GM12878 (cell line): ENCODE results near the gene EGFR. TPM values are rescaled to one million over a fixed set of nuclear protein-coding genes. Genes with fewer than 3 reads are reported as not detected.

Experiments used
- ATAC-seq: fragments of 200-7000 bp; cut with Tn5 transposase; 3 replicates; pipeline ENCODE4 v1.9.1; 2020; ENCODE audit warnings: mild to moderate bottlenecking, moderate library complexity
- BruUV-seq: library from RNA; stranded (reverse); fragments of 400-500 nt; replicated peaks from 2 replicates; lab custom pipeline; 2021; lab: Mats Ljungman, UMichigan
- CTCF ChIA-PET: fragments of 300-600 bp; sonication (Branson Sonifier 250); formaldehyde crosslinking; extraction: SDS; loops from one replicate; lab custom pipeline; 2021; ENCODE audit warnings: inconsistent platforms; lab: Yijun Ruan, JAX
- POLR2A ChIA-PET: fragments of 350-600 bp; formaldehyde crosslinking; extraction: SDS; loops from one replicate; lab custom pipeline; 2021; ENCODE audit warnings: inconsistent platforms; lab: Charles Lee
- RAD21 ChIA-PET: fragments of 300-600 bp; sonication (Branson Sonifier 250); formaldehyde crosslinking; loops from one replicate; lab custom pipeline; 2023; ENCODE audit warnings: antibody characterized with exemption; ENCODE audit not compliant: unreplicated experiment; lab: Charles Lee
- SMC1A ChIA-PET: fragments of 300-600 bp; sonication (Branson Sonifier 250); formaldehyde crosslinking; loops from one replicate; lab custom pipeline; 2023; ENCODE audit not compliant: unreplicated experiment, uncharacterized antibody; lab: Charles Lee
- DNase-seq: peaks from one replicate; pipeline ENCODE4 v3.0.0-alpha.2; 2011; ENCODE audit warnings: low read depth, low spot score
- FAIRE-seq: peaks from 3 replicates; lab custom pipeline; 2011; peaks lifted over from hg19 to GRCh38; lab: Jason Lieb, UNC
- H2AFZ ChIP-seq: 2 replicates; pipeline ENCODE4 v1.6.0; 2011; ENCODE audit warnings: low read depth, low read length, control low read depth; ENCODE audit not compliant: control insufficient read depth
- H3K27ac ChIP-seq: 2 replicates; pipeline ENCODE4 v1.5.1; 2011; ENCODE audit warnings: control low read depth; ENCODE audit not compliant: control insufficient read depth, insufficient read depth
- H3K27me3 ChIP-seq, 2 experiments: replicated peaks in 1 of 2; 2 replicates each; pipeline versions ENCODE4 v1.6.0 to v1.6.1; 2011; ENCODE audit warnings: low read length in 1 of 2; ENCODE audit not compliant: control insufficient read depth in 2 of 2, insufficient read depth in 2 of 2
- H3K36me3 ChIP-seq, 2 experiments: 2 replicates each; pipeline ENCODE4 v1.5.1; 2011; ENCODE audit warnings: low read length in 1 of 2; ENCODE audit not compliant: control insufficient read depth in 2 of 2, insufficient read depth in 2 of 2
- H3K4me1 ChIP-seq: 2 replicates; pipeline ENCODE4 v1.6.1; 2011; ENCODE audit warnings: mild to moderate bottlenecking, low read length, moderate library complexity, mixed read lengths; ENCODE audit not compliant: control insufficient read depth, insufficient read depth
- H3K4me2 ChIP-seq: 2 replicates; pipeline ENCODE4 v1.6.0; 2011; ENCODE audit warnings: control low read depth; ENCODE audit not compliant: control insufficient read depth, insufficient read depth
- H3K4me3 ChIP-seq: fragments of 200-600 bp; sonication (generic); 2 replicates; pipeline ENCODE4 v1.5.1; 2016
- H3K79me2 ChIP-seq: 2 replicates; pipeline ENCODE4 v1.6.0; 2011; ENCODE audit warnings: low read length; ENCODE audit not compliant: control insufficient read depth, insufficient read depth
- H3K9ac ChIP-seq: 2 replicates; pipeline ENCODE4 v1.8.0; 2011; ENCODE audit warnings: low read length, control low read depth, mixed read lengths; ENCODE audit not compliant: control insufficient read depth, insufficient read depth
- H3K9me3 ChIP-seq: replicated peaks from 3 replicates; pipeline ENCODE4 v1.5.1; 2011; ENCODE audit warnings: mild to moderate bottlenecking, low read length; ENCODE audit not compliant: control insufficient read depth, insufficient read depth
- H4K20me1 ChIP-seq: 2 replicates; pipeline ENCODE4 v1.6.0; 2011; ENCODE audit not compliant: control insufficient read depth, insufficient read depth
- EGR1 ChIP-seq, 2 experiments: IDR thresholded peaks; 1 replicate in 1 of 2; 2 replicates in 1 of 2; pipeline ENCODE4 v1.6.1; 2011 to 2012; ENCODE audit warnings: low read depth in 2 of 2, low read length in 2 of 2, borderline replicate concordance in 1 of 2, mild to moderate bottlenecking in 1 of 2, moderate library complexity in 1 of 2
- ELK1 ChIP-seq: IDR thresholded peaks from 2 replicates; pipeline ENCODE4 v1.6.1; 2012; ENCODE audit warnings: low read depth, low read length, improper control_type of control experiment
- HCFC1 ChIP-seq: fragments of 150-350 bp; IDR thresholded peaks from 2 replicates; pipeline ENCODE4 v1.6.1; 2014; ENCODE audit warnings: low read length
- HDAC2 ChIP-seq: fragments of 200-600 bp; sonication (generic); IDR thresholded peaks from 2 replicates; pipeline ENCODE4 v1.6.1; 2017
- IKZF1 ChIP-seq: fragments of 450-650 bp; conservative IDR thresholded peaks from 2 replicates; pipeline ENCODE4 v1.6.1; 2017; ENCODE audit warnings: antibody characterized with exemption, mild to moderate bottlenecking
- LARP7 ChIP-seq: fragments of 450-650 bp; IDR thresholded peaks from 2 replicates; pipeline ENCODE4 v1.6.1; 2017; ENCODE audit warnings: mild to moderate bottlenecking
- NKRF ChIP-seq: fragments of 450-650 bp; conservative IDR thresholded peaks from 2 replicates; pipeline ENCODE4 v1.6.1; 2017; ENCODE audit warnings: mild to moderate bottlenecking, moderate library complexity
- PAX5 ChIP-seq: IDR thresholded peaks from 2 replicates; pipeline ENCODE4 v1.6.1; 2011; ENCODE audit warnings: low read depth, low read length, borderline replicate concordance
- RELA ChIP-seq: fragments of 450-650 bp; IDR thresholded peaks from 2 replicates; pipeline ENCODE4 v1.8.0; 2014; ENCODE audit warnings: borderline replicate concordance; ENCODE audit not compliant: partially characterized antibody
- USF2 ChIP-seq: IDR thresholded peaks from 2 replicates; pipeline ENCODE4 v1.6.1; 2011; ENCODE audit warnings: low read depth, low read length, improper control_type of control experiment, borderline replicate concordance
- ZBED1 ChIP-seq: IDR thresholded peaks from 2 replicates; pipeline ENCODE4 v1.6.1; 2016; ENCODE audit warnings: borderline replicate concordance
- ZNF274 ChIP-seq: IDR thresholded peaks from one replicate; pipeline ENCODE4 v1.8.0; 2011; ENCODE audit not compliant: insufficient read length, insufficient read depth
- WGBS: methylation state at CpG from one replicate; pipeline ENCODE4 v1.1.6; 2016; ENCODE audit warnings: low lambda C conversion rate; ENCODE audit not compliant: insufficient replicate concordance, insufficient coverage; ENCODE audit errors: missing lambda C conversion rate; 5-methylcytosine and 5-hydroxymethylcytosine counted together
- in situ Hi-C: fragments of 300-500 bp; cut with MboI; formaldehyde crosslinking; loops from 9 replicates; pipeline ENCODE4 v1.14.3; 2018; ENCODE audit warnings: mixed read lengths
- intact Hi-C: fragments of 100-400 bp; cut with micrococcal nuclease; formaldehyde crosslinking; loops from one replicate; pipeline ENCODE4 v1.14.2; 2022; ENCODE audit not compliant: unreplicated experiment
- polyA plus RNA-seq, 11 experiments: library from polyadenylated mRNA; depleted of rRNA in 4 of 11; unstranded in 6 of 11; stranded (reverse) in 5 of 11; fragments of >200 nt; fragmentation: Nextera tagmentation in 4 of 11; fragmentation: Illumina TruSeq in 1 of 11; extraction: Ambion mirVana in 4 of 11; extraction: Trizol in 1 of 11; gene quantifications; 1 replicate in 1 of 11; 2 replicates in 10 of 11; pipeline versions ENCODE4 v1.2.1 to v1.2.3, GENCODE V29; 2011 to 2016; ENCODE audit warnings: inconsistent platforms in 2 of 11, missing spikeins in 2 of 11, low read depth in 1 of 11
- total RNA-seq, 4 experiments: library from RNA; depleted of rRNA in 3 of 4; stranded (reverse); fragments of >200 nt in 3 of 4; fragmentation: Illumina TruSeq in 1 of 4; extraction: Trizol in 1 of 4; gene quantifications; 2 replicates each; pipeline versions ENCODE4 v1.2.1 to v1.2.3, GENCODE V29; 2013 to 2021
- TF ChIP-seq, protein P1 (sequence below): fragments of 450-650 bp; IDR thresholded peaks from 2 replicates; pipeline ENCODE4 v1.6.1; 2016; ENCODE audit warnings: mild to moderate bottlenecking, moderate library complexity, borderline replicate concordance

The EGFR gene
- total and polyA plus RNA-seq, 10 of the 15 experiments (the other 5 are each of a cell fraction or from before 2014, with no cell fraction given): 0.01 to 0.31 TPM; not detected in 8

GRCh38 chr7:55071411-55072175 is 52.8 kb downstream of the EGFR start:
- H3K4me3 ChIP-seq: no peak overlapping the region
- peaks cover 24% of the 10 kb centered on the region for H3K4me1 ChIP-seq
- H3K9me3 ChIP-seq: no peaks in the 10 kb centered on the region
- ChIA-PET POLR2A (interaction anchor here (1.1 to 2.5 kb wide), 2 partner anchors 15 to 65 kb away, joined by 4 to 12 read pairs; no protein-coding TSS in a partner anchor), RAD21 (interaction anchor here (0.8 to 5.1 kb wide), 6 partner anchors 10 to 69 kb away, joined by 3 to 84 read pairs (median 4); no protein-coding TSS in a partner anchor), CTCF (interaction anchor here (0.5 to 1.2 kb wide), 5 partner anchors 71 to 240 kb away, joined by 3 to 5 read pairs (median 3); no protein-coding TSS in a partner anchor), SMC1A (interaction anchor here (0.9 to 7.8 kb wide), 6 partner anchors 14 to 238 kb away, joined by 4 to 99 read pairs (median 6); no protein-coding TSS in a partner anchor)
- in situ Hi-C loops: no loop called here
- H4K20me1 ChIP-seq: no peaks in the 10 kb centered on the region
- FAIRE-seq (no peak), DNase-seq (no peak), ATAC-seq (no peak)
- TF ChIP-seq EGR1 (IDR thresholded peaks at IDR 0.05; ENCODE audit: borderline replicate concordance in 1 of 2, low read depth in 2 of 2, low read length in 2 of 2) (no peak), NKRF (no peak), HCFC1 (no peak), ZBED1 (no peak), IKZF1 (no peak), ZNF274 (no peak), ELK1 (no peak), PAX5 (no peak), HDAC2 (no peak), LARP7 (no peak), USF2 (no peak), RELA (no peak)
- TF ChIP-seq, protein P1, sequence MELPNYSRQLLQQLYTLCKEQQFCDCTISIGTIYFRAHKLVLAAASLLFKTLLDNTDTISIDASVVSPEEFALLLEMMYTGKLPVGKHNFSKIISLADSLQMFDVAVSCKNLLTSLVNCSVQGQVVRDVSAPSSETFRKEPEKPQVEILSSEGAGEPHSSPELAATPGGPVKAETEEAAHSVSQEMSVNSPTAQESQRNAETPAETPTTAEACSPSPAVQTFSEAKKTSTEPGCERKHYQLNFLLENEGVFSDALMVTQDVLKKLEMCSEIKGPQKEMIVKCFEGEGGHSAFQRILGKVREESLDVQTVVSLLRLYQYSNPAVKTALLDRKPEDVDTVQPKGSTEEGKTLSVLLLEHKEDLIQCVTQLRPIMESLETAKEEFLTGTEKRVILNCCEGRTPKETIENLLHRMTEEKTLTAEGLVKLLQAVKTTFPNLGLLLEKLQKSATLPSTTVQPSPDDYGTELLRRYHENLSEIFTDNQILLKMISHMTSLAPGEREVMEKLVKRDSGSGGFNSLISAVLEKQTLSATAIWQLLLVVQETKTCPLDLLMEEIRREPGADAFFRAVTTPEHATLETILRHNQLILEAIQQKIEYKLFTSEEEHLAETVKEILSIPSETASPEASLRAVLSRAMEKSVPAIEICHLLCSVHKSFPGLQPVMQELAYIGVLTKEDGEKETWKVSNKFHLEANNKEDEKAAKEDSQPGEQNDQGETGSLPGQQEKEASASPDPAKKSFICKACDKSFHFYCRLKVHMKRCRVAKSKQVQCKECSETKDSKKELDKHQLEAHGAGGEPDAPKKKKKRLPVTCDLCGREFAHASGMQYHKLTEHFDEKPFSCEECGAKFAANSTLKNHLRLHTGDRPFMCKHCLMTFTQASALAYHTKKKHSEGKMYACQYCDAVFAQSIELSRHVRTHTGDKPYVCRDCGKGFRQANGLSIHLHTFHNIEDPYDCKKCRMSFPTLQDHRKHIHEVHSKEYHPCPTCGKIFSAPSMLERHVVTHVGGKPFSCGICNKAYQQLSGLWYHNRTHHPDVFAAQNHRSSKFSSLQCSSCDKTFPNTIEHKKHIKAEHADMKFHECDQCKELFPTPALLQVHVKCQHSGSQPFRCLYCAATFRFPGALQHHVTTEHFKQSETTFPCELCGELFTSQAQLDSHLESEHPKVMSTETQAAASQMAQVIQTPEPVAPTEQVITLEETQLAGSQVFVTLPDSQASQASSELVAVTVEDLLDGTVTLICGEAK: no peak
- no peaks in the 10 kb centered on the region for H3K36me3 ChIP-seq
- H3K4me2 ChIP-seq: no peak overlapping the region
- no peak overlapping the region for H3K9ac ChIP-seq
- no peaks in the 10 kb centered on the region for H3K79me2 ChIP-seq
- 90% methylated on average over 7 of the region's 7 CpGs for WGBS
- no peak overlapping the region for H3K27ac ChIP-seq
- no peak overlapping the region for H2AFZ ChIP-seq
- H3K27me3 ChIP-seq: no peaks in the 10 kb centered on the region
- intact Hi-C loops: loop anchor here (2.0 to 10.0 kb wide), 3 partner anchors 15 to 493 kb away; no protein-coding TSS in a partner anchor
- no TSS peak for BruUV-seq
